ENCODE data around the gene INPP5J.
"Not testable (repeated sequence)": the region's sequence is repeated elsewhere in the genome, so short reads cannot be mapped to it uniquely, and the experiment has no call there.

Gene INPP5J

GRCh38 chr22:31122532-31123291 lies at the start of gene INPP5J:
Gene INPP5J (plus strand): TSS chr22:31122966. CDS start chr22:31123015, 49 bp downstream.
- in situ Hi-C loops (cut with MboI; ENCODE audit: low sequenced_read_pairs) = no loop called here

- in situ Hi-C loops (cut with MboI; ENCODE audit: low sequenced_read_pairs) = not testable (repeated sequence)
Measured at GRCh38 chr22:31073125-31073524, 49.6 kb upstream of the INPP5J start.

GRCh38 chr22:31073545-31074145 lies 49.1 kb upstream of the INPP5J start:
- in situ Hi-C loops (cut with MboI; ENCODE audit: low sequenced_read_pairs) = not testable (repeated sequence)

GRCh38 chr22:31075961-31076360 lies 46.8 kb upstream of the INPP5J start:
- in situ Hi-C loops (cut with MboI; ENCODE audit: low sequenced_read_pairs) = no loop called here

DNA sequence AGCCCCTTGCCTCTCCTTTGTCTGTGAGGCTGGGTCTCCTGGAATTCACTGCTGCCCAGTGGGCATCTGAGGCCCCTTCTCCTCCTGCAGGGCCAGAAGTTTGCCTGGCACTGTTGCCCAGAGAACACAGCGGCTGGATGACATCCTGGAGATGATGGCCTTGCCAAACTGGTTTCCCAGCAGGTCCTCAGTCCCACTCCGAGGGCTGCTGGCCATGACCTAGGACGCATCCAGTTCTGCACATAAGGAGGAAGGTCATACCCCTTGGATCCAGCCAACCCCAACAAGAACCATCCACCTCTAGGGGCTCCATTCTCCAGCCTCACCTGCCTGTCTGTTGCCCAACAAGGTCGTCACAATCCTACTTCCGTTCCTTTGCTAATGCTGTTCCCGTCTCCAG lies 45.1 kb upstream of the INPP5J start:
- in situ Hi-C loops (cut with MboI; ENCODE audit: low sequenced_read_pairs) = no loop called here

GRCh38 chr22:31078389-31078788 lies 44.4 kb upstream of the INPP5J start:
- in situ Hi-C loops (cut with MboI; ENCODE audit: low sequenced_read_pairs) = not testable (repeated sequence)

DNA sequence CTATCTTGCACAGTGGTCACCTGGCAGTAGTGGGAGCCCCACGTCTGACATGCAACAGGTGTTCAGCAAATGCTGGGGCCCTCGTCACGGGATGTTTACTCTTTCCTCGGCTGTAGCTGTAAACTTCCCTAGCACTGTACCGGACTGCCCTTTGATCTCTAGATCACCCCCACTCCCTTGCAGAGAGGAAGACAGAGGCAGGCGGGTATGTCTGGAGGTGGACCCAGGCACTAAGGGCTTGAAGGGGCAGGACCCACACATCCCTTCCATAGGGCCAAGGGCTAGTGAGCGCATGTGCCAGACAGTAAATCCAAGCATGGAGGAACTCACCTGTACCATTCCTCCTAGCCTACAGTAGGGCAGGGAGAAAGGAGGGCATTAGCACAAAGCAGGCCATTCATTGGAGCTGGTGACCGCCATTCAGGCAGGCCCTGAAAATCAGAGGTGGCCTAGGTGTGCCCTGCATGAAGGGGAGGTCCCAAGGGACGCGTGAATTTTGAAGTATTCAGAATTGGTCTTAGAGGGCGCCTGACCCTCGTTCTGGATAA lies 43.6 kb upstream of the INPP5J start:
- in situ Hi-C loops (cut with MboI; ENCODE audit: low sequenced_read_pairs) = no loop called here

DNA sequence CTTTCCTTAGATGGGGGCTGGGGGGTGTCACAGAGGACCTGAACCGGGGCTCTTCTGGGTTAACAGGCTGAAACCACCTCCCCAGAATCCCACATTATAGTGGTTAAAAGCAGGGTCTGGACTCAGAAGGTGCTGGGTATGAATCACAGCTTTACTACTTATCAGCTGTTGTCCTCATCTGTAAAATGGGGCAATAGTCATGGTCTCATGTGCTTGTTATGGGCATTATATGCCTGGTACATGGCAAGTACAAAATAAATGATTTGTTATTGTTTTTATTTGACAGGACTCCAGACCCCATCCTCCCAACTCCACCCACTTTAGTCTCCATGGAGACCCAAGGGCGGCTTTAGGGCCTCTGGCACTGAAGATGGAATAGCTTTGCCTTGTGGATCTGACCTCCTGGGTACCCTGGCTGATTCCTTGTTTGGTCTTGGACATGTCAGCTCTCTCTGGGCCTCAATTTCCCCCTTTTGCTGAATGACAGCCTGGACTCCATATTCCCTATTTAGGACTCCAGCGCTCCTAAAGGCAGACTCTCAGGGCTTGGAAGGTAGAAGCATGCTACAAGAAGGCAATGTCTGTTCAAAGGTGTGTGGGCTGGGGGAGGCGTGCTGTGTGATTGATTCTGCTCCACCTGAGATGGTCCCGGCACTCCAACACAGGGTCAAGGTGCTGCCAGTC lies 42.5 kb upstream of the INPP5J start:
- in situ Hi-C loops (cut with MboI; ENCODE audit: low sequenced_read_pairs) = no loop called here

DNA sequence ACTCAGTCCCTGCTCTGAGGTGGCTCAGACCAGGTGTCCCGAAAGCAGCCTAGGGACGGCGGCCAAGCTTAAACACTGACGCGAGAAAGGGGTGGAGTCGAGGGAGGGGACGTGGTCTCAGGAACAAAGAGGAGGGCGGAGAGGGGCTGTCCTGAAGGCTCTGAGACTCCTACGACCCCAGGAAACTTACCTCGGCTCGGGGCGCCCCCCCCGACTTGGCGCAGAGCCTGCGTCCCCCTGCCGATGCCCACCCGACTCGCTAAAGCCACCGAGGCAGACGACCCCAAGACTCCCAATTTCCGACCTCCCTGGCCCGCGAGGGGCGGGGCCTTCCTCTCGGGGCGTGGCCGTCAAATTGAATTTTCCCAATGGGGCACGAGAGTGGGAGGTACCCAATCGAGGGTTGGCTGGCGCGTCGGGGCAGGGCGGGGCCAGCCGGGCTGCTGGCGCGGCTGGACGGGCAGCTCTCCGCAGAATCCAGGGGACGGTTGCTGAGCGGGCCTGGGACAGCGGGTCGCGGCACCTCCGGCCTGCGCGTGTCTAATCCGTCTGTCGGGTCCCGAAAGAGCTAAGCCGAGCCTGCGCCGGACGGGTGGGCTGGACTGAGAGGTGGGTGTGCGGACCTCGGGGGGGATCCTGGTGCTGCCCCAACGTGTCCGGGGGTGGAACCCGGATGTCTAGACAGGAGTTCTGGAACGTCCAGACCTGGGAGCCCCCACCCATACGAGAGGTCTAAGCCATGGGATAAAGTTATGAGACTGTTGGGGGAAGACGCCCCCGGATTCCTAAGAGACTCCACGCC lies 41.7 kb upstream of the INPP5J start, which contains the start of gene SMTN:
SMTN (plus strand) TSS at position 471 of the 802 bp plus-strand sequence. CDS start 1,941 bp downstream, outside the sequence.
- in situ Hi-C loops (cut with MboI; ENCODE audit: low sequenced_read_pairs) = no loop called here

DNA sequence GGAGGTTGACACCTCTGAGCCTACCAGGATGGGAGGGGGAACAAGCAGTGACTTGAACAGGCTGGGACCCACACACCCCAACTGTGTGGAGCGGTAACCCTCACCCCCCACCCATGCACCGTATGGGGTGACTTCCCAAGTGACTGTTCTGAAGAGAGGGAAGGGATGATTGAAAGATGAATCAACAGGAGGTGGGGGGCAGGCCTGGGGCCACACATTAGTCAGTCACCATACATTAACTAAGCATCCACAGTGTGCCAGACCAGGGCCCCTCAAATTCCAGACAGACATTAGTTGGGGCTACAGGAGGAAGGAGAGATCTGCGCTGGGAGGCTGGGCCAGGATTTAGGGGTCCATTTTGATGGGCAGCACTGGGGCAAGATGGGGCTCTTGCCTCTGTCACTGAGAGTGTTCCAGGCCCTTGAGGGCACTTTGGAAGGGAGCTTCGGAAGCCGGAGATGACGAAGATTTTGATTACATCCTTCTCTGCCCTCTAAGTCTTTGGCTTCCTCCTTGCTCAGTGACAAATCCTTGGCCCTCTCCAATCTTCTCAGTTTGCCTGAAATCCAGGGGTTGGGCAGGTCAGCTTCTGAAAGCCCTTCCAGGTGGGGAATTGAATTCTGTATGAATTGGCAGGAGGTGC lies 40.7 kb upstream of the INPP5J start:
- in situ Hi-C loops (cut with MboI; ENCODE audit: low sequenced_read_pairs) = no loop called here

DNA sequence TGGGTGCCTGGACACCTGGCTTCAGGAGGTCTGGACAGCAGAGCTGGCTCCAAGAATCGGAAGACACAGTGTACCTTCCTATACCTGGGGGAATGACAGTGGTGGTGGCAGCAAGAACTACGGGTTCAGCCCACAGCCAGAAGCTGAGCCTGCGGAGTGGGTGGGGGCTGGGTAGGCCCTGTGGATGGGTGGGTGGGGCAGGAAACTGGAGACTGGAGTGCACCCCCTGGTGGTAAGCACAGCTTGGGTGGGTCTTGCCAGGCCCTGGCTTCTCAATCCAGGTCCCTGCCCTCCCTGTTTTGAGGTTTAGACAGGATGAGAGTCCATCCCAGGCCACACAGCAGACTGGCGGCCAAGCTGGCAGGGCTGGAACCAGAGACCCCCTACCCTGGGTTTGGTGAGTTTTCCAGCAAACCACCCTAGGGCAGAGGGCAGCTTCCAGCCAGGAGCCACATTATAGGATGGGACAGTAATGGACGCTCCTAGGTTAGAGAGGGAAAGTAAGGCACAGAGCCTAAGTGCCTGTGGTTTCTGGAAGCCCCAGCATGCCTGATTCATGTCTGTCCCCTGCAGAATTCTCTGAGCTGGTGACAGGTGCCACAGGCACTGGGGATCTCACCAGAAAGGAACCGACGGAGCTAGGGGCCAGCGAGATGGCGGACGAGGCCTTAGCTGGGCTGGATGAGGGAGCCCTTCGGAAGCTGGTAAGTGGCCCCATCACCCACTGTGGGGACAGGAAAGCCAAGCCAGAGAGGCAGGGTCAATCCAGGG lies 40.0 kb upstream of the INPP5J start:
- in situ Hi-C loops (cut with MboI; ENCODE audit: low sequenced_read_pairs) = no loop called here

DNA sequence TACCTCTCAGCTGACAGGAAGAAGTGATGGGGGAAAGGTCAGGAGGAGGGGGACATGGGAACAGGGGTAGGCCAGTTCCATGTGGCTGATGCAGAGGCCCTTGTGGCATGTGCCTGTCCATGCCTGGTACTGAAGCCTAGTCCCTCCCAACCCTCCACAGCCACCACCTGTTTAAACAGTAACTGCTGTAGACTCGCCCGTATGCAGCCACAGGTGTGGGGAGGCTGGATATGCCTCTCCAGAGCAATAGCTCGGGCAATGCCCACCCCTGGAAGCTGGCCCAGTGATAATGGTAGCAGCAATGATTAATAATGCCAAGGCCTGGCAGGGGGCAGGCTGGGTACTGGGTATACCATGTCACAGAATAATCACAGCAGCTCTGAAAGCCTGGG lies 39.4 kb upstream of the INPP5J start:
- in situ Hi-C loops (cut with MboI; ENCODE audit: low sequenced_read_pairs) = no loop called here

DNA sequence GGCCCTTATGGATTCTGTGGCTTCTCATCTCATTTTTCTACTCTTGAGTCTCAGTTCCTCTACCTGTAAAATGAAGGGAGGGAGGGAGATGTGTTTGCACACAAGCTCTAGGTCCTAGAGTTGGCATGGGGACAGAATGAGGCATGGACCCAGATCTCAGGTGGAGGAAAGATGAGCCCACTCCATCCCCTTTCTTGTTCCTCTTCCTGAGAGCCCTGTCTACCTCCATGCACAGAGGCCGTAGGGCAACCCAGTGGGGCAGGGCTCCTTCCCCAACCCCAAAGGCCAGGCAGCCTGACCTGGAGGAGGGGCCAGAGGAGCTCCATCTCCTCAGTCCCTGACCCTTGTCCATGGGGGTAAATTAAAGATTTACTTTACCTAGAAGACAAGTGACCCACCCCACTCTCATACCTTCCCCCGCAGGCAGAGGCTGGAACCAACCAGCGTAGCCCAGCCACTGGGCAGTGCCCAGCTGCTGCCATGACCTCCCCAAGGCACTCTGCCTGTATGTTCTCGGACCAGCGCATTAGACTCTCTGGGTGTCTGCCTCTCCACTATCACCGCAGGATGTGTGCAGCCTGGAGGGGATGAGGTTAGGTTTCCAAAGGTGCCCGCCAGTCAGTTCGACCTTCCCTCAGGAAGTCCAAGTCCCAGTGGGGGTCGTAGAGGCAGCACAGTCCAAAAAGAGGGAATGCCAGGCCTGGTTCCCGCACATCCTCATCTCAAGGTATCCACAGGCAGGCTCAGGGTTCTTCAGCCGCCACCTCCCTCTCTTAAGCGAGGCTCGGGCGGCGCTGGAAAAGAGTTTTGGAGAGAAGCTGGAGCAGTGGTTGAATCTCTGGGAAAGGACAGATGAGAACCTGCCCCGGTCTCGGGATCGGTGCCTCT lies 38.6 kb upstream of the INPP5J start:
- in situ Hi-C loops (cut with MboI; ENCODE audit: low sequenced_read_pairs) = no loop called here

DNA sequence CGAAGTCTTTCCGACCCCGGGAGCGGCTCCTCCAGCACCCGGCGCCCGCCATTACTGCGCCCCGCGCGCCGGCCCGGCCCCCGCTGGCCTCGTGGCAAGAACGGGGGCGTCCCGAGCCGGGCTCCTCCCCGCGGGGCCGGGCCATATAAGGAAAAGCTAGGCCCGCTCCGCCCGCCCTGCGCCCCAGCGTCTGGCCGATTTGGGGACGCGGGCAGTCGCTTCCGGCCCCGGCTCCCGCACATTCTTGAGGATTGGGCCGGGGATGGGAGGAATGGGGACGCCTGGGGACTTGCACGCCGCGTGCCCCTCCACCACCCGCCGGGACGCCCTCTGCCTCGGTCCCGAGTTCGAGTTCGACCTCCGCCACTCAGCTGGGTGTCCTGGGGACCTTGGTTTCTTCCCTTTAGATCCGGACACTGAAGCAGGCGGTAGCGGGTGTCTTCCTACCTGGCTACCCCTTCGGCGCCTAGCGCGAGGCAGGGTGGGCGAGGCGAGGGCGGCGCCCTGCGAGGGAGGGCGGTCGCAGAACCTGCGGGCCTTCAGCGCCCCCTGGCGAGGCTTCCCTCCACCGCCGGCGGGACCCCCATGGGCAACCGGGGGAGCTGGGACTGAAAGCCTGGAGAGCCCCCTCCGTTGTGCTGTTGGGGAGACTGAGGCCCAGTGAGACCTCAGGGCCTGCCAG lies 37.8 kb upstream of the INPP5J start:
- in situ Hi-C loops (cut with MboI; ENCODE audit: low sequenced_read_pairs) = no loop called here

- in situ Hi-C loops (cut with MboI; ENCODE audit: low sequenced_read_pairs) = no loop called here
Measured at GRCh38 chr22:31085493-31085824, 37.3 kb upstream of the INPP5J start.

- in situ Hi-C loops (cut with MboI; ENCODE audit: low sequenced_read_pairs) = no loop called here
Measured at GRCh38 chr22:31085928-31086327, 36.8 kb upstream of the INPP5J start.

- in situ Hi-C loops (cut with MboI; ENCODE audit: low sequenced_read_pairs) = no loop called here
Measured at GRCh38 chr22:31086703-31087330, 35.9 kb upstream of the INPP5J start.

GRCh38 chr22:31087744-31088215 lies 35.0 kb upstream of the INPP5J start:
- in situ Hi-C loops (cut with MboI; ENCODE audit: low sequenced_read_pairs) = no loop called here
